GM12878 (cell line): ENCODE measurements around the gene PMEL. TPM values are rescaled to one million over a fixed set of nuclear protein-coding genes. Genes with fewer than 3 reads are reported as not detected.

Experiments used
- ATAC-seq: fragments of 200-7000 bp; cut with Tn5 transposase; 3 replicates; pipeline ENCODE4 v1.9.1; 2020; ENCODE audit warnings: mild to moderate bottlenecking, moderate library complexity
- BruUV-seq: library from RNA; stranded (reverse); fragments of 400-500 nt; replicated peaks from 2 replicates; lab custom pipeline; 2021; lab: Mats Ljungman, UMichigan
- CTCF ChIA-PET: fragments of 300-600 bp; sonication (Branson Sonifier 250); formaldehyde crosslinking; extraction: SDS; loops from one replicate; lab custom pipeline; 2021; ENCODE audit warnings: inconsistent platforms; lab: Yijun Ruan, JAX
- POLR2A ChIA-PET: fragments of 350-600 bp; formaldehyde crosslinking; extraction: SDS; loops from one replicate; lab custom pipeline; 2021; ENCODE audit warnings: inconsistent platforms; lab: Charles Lee
- RAD21 ChIA-PET: fragments of 300-600 bp; sonication (Branson Sonifier 250); formaldehyde crosslinking; loops from one replicate; lab custom pipeline; 2023; ENCODE audit warnings: antibody characterized with exemption; ENCODE audit not compliant: unreplicated experiment; lab: Charles Lee
- SMC1A ChIA-PET: fragments of 300-600 bp; sonication (Branson Sonifier 250); formaldehyde crosslinking; loops from one replicate; lab custom pipeline; 2023; ENCODE audit not compliant: unreplicated experiment, uncharacterized antibody; lab: Charles Lee
- DNase-seq: peaks from one replicate; pipeline ENCODE4 v3.0.0-alpha.2; 2011; ENCODE audit warnings: low read depth, low spot score
- FAIRE-seq: peaks from 3 replicates; lab custom pipeline; 2011; peaks lifted over from hg19 to GRCh38; lab: Jason Lieb, UNC
- H2AFZ ChIP-seq: 2 replicates; pipeline ENCODE4 v1.6.0; 2011; ENCODE audit warnings: low read depth, low read length, control low read depth; ENCODE audit not compliant: control insufficient read depth
- H3K27ac ChIP-seq: 2 replicates; pipeline ENCODE4 v1.5.1; 2011; ENCODE audit warnings: control low read depth; ENCODE audit not compliant: control insufficient read depth, insufficient read depth
- H3K27me3 ChIP-seq, 2 experiments: replicated peaks in 1 of 2; 2 replicates each; pipeline versions ENCODE4 v1.6.0 to v1.6.1; 2011; ENCODE audit warnings: low read length in 1 of 2; ENCODE audit not compliant: control insufficient read depth in 2 of 2, insufficient read depth in 2 of 2
- H3K36me3 ChIP-seq, 2 experiments: 2 replicates each; pipeline ENCODE4 v1.5.1; 2011; ENCODE audit warnings: low read length in 1 of 2; ENCODE audit not compliant: control insufficient read depth in 2 of 2, insufficient read depth in 2 of 2
- H3K4me1 ChIP-seq: 2 replicates; pipeline ENCODE4 v1.6.1; 2011; ENCODE audit warnings: mild to moderate bottlenecking, low read length, moderate library complexity, mixed read lengths; ENCODE audit not compliant: control insufficient read depth, insufficient read depth
- H3K4me2 ChIP-seq: 2 replicates; pipeline ENCODE4 v1.6.0; 2011; ENCODE audit warnings: control low read depth; ENCODE audit not compliant: control insufficient read depth, insufficient read depth
- H3K4me3 ChIP-seq: fragments of 200-600 bp; sonication (generic); 2 replicates; pipeline ENCODE4 v1.5.1; 2016
- H3K79me2 ChIP-seq: 2 replicates; pipeline ENCODE4 v1.6.0; 2011; ENCODE audit warnings: low read length; ENCODE audit not compliant: control insufficient read depth, insufficient read depth
- H3K9ac ChIP-seq: 2 replicates; pipeline ENCODE4 v1.8.0; 2011; ENCODE audit warnings: low read length, control low read depth, mixed read lengths; ENCODE audit not compliant: control insufficient read depth, insufficient read depth
- H3K9me3 ChIP-seq: replicated peaks from 3 replicates; pipeline ENCODE4 v1.5.1; 2011; ENCODE audit warnings: mild to moderate bottlenecking, low read length; ENCODE audit not compliant: control insufficient read depth, insufficient read depth
- H4K20me1 ChIP-seq: 2 replicates; pipeline ENCODE4 v1.6.0; 2011; ENCODE audit not compliant: control insufficient read depth, insufficient read depth
- ATF7 ChIP-seq: fragments of 450-650 bp; IDR thresholded peaks from 2 replicates; pipeline ENCODE4 v1.6.1; 2016; ENCODE audit warnings: low read depth, mild to moderate bottlenecking
- EP300 ChIP-seq, 2 experiments: fragments of 150-350 bp in 1 of 2; IDR thresholded peaks; 2 replicates each; pipeline ENCODE4 v1.6.1; 2011 to 2012; ENCODE audit warnings: low read depth in 2 of 2, low read length in 2 of 2, borderline replicate concordance in 1 of 2, improper control_type of control experiment in 1 of 2, inconsistent platforms in 1 of 2; ENCODE audit not compliant: control insufficient read depth in 1 of 2
- GATAD2B ChIP-seq: fragments of 450-650 bp; conservative IDR thresholded peaks from 2 replicates; pipeline ENCODE4 v1.6.1; 2017; ENCODE audit warnings: low read depth, mild to moderate bottlenecking, moderate library complexity
- MEF2B ChIP-seq: fragments of 450-650 bp; IDR thresholded peaks from 2 replicates; pipeline ENCODE4 v1.6.1; 2018; ENCODE audit warnings: mild to moderate bottlenecking, moderate library complexity; ENCODE audit not compliant: partially characterized antibody, poor library complexity, severe bottlenecking
- NFYB ChIP-seq: IDR thresholded peaks from 2 replicates; pipeline ENCODE4 v1.6.1; 2011; ENCODE audit warnings: low read depth, mild to moderate bottlenecking, low read length, improper control_type of control experiment, moderate library complexity; ENCODE audit not compliant: insufficient read depth
- NR2F1 ChIP-seq: fragments of 450-650 bp; conservative IDR thresholded peaks from 2 replicates; pipeline ENCODE4 v1.6.1; 2017; ENCODE audit warnings: mild to moderate bottlenecking
- POLR2AphosphoS5 ChIP-seq: IDR thresholded peaks from 2 replicates; pipeline ENCODE4 v1.6.1; 2011; ENCODE audit warnings: mild to moderate bottlenecking, low read length, inconsistent platforms
- STAT1 ChIP-seq: fragments of 450-650 bp; conservative IDR thresholded peaks from 2 replicates; pipeline ENCODE4 v1.6.1; 2014; ENCODE audit warnings: antibody characterized with exemption, mild to moderate bottlenecking
- WGBS: methylation state at CpG from one replicate; pipeline ENCODE4 v1.1.6; 2016; ENCODE audit warnings: low lambda C conversion rate; ENCODE audit not compliant: insufficient replicate concordance, insufficient coverage; ENCODE audit errors: missing lambda C conversion rate; 5-methylcytosine and 5-hydroxymethylcytosine counted together
- in situ Hi-C: fragments of 300-500 bp; cut with MboI; formaldehyde crosslinking; loops from 9 replicates; pipeline ENCODE4 v1.14.3; 2018; ENCODE audit warnings: mixed read lengths
- intact Hi-C: fragments of 100-400 bp; cut with micrococcal nuclease; formaldehyde crosslinking; loops from one replicate; pipeline ENCODE4 v1.14.2; 2022; ENCODE audit not compliant: unreplicated experiment
- polyA plus RNA-seq, 11 experiments: library from polyadenylated mRNA; depleted of rRNA in 4 of 11; unstranded in 6 of 11; stranded (reverse) in 5 of 11; fragments of >200 nt; fragmentation: Nextera tagmentation in 4 of 11; fragmentation: Illumina TruSeq in 1 of 11; extraction: Ambion mirVana in 4 of 11; extraction: Trizol in 1 of 11; gene quantifications; 1 replicate in 1 of 11; 2 replicates in 10 of 11; pipeline versions ENCODE4 v1.2.1 to v1.2.3, GENCODE V29; 2011 to 2016; ENCODE audit warnings: inconsistent platforms in 2 of 11, missing spikeins in 2 of 11, low read depth in 1 of 11
- total RNA-seq, 4 experiments: library from RNA; depleted of rRNA in 3 of 4; stranded (reverse); fragments of >200 nt in 3 of 4; fragmentation: Illumina TruSeq in 1 of 4; extraction: Trizol in 1 of 4; gene quantifications; 2 replicates each; pipeline versions ENCODE4 v1.2.1 to v1.2.3, GENCODE V29; 2013 to 2021
- TF ChIP-seq, protein P1 (sequence below): fragments of 450-650 bp; IDR thresholded peaks from 2 replicates; pipeline ENCODE4 v1.6.1; 2017; ENCODE audit warnings: mild to moderate bottlenecking, moderate library complexity

The PMEL gene
- total and polyA plus RNA-seq, 10 of the 15 experiments (the other 5 are each of a cell fraction or from before 2014, with no cell fraction given), result 0.32 to 1.6 (median 0.56) TPM

DNA sequence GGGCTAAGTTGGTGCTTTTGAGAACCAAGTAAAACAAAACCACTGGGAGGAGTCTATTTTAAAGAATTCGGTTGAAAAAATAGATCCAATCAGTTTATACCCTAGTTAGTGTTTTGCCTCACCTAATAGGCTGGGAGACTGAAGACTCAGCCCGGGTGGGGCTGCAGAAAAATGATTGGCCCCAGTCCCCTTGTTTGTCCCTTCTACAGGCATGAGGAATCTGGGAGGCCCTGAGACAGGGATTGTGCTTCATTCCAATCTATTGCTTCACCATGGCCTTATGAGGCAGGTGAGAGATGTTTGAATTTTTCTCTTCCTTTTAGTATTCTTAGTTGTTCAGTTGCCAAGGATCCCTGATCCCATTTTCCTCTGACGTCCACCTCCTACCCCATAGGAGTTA lies 6.2 kb upstream of the PMEL start:
- H3K36me3 ChIP-seq, result peaks cover 0 to 7% of the 10 kb centered on the region in 2 experiments; a peak in 3 of 4 replicates
- ChIA-PET SMC1A (interaction anchor here (2.9 kb wide), 1 partner anchor 11 kb away, joined by 37 read pairs; no protein-coding TSS in a partner anchor), RAD21 (interaction anchor here (3.5 kb wide), 1 partner anchor 24 kb away, joined by 30 read pairs; the partner anchor contains the start of gene SUOX), POLR2A (interaction anchor here (0.6 to 3.6 kb wide), 4 partner anchors 12 to 155 kb away, joined by 3 to 85 read pairs (median 56); partner anchors contain the start of genes DGKA, PYM1 and SUOX), CTCF (interaction anchor here (3.1 kb wide), 1 partner anchor 33 kb away, joined by 22 read pairs; no protein-coding TSS in a partner anchor)
- FAIRE-seq (no peak), DNase-seq (no peak), ATAC-seq (no peak)
- H3K4me2 ChIP-seq, result peak overlapping the region; percentile 80
- no peak overlapping the region for H2AFZ ChIP-seq
- H3K4me3 ChIP-seq, result peak overlapping the region; percentile 82; the same call in 1 of the 2 replicates
- peaks cover 55% of the 10 kb centered on the region for H3K79me2 ChIP-seq
- BruUV-seq, result no TSS peak
- H3K27me3 ChIP-seq, result no peaks in the 10 kb centered on the region
- no peaks in the 10 kb centered on the region for H4K20me1 ChIP-seq
- H3K9me3 ChIP-seq, result no peaks in the 10 kb centered on the region
- TF ChIP-seq NFYB, result peak; percentile 59; the same call in 1 of the 2 replicates
- no peak for TF ChIP-seq GATAD2B
- peaks cover 7% of the 10 kb centered on the region; the same call in 1 of the 2 replicates for H3K4me1 ChIP-seq
- 50% methylated on average over 3 of the region's 3 CpGs for WGBS
- peak overlapping the region; percentile 64 for H3K27ac ChIP-seq
- peak overlapping the region; percentile 78 for H3K9ac ChIP-seq
- intact Hi-C loops, result loop anchor here (5.0 kb wide), 1 partner anchor 475 kb away; the partner anchor contains the start of gene TIMELESS
- in situ Hi-C loops, result no loop called here

DNA sequence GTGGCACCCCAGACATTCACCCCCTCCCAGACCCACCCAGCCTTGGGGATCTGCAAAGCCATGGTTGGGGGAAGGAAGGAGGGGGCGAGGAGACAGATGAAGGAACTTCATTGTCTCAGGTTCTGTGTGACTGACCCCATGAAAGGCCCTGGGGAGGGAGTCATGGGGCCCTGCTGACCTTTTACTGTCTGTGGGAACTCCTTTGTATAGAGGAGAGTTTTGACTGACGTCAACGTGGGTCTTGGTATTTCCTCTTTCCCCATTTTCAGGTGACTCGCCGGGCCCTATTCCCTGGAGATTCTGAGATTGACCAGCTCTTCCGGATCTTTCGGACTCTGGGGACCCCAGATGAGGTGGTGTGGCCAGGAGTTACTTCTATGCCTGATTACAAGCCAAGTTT lies 4.9 kb upstream of the PMEL start:
- RAD21 ChIA-PET, result no interaction called here
- peak; percentile 88 for TF ChIP-seq NR2F1
- TF ChIP-seq MEF2B, result peak; percentile 85
- 0 out of 4 replicates have a peak, but pooled peaks of 1 of the 2 experiments have one; percentile 20 for TF ChIP-seq EP300 (IDR thresholded peaks at IDR 0.05; ENCODE audit: borderline replicate concordance in 1 of 2, control insufficient read depth in 1 of 2, low read depth in 2 of 2, low read length in 2 of 2)
- TF ChIP-seq STAT1, result no peak
- TF ChIP-seq POLR2AphosphoS5, result 0 out of 2 replicates have a peak, but pooled peaks have one; percentile 41
- TF ChIP-seq, protein P1, sequence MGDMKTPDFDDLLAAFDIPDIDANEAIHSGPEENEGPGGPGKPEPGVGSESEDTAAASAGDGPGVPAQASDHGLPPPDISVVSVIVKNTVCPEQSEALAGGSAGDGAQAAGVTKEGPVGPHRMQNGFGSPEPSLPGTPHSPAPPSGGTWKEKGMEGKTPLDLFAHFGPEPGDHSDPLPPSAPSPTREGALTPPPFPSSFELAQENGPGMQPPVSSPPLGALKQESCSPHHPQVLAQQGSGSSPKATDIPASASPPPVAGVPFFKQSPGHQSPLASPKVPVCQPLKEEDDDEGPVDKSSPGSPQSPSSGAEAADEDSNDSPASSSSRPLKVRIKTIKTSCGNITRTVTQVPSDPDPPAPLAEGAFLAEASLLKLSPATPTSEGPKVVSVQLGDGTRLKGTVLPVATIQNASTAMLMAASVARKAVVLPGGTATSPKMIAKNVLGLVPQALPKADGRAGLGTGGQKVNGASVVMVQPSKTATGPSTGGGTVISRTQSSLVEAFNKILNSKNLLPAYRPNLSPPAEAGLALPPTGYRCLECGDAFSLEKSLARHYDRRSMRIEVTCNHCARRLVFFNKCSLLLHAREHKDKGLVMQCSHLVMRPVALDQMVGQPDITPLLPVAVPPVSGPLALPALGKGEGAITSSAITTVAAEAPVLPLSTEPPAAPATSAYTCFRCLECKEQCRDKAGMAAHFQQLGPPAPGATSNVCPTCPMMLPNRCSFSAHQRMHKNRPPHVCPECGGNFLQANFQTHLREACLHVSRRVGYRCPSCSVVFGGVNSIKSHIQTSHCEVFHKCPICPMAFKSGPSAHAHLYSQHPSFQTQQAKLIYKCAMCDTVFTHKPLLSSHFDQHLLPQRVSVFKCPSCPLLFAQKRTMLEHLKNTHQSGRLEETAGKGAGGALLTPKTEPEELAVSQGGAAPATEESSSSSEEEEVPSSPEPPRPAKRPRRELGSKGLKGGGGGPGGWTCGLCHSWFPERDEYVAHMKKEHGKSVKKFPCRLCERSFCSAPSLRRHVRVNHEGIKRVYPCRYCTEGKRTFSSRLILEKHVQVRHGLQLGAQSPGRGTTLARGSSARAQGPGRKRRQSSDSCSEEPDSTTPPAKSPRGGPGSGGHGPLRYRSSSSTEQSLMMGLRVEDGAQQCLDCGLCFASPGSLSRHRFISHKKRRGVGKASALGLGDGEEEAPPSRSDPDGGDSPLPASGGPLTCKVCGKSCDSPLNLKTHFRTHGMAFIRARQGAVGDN, result 0 out of 2 replicates have a peak, but pooled peaks have one; percentile 19
- peak; percentile 61 for TF ChIP-seq ATF7

More for the DNA sequence above, 4.9 kb upstream of the PMEL start:
- Histone ChIP-seq H3K27me3 (no peaks in the 10 kb centered on the region), H3K4me3 (peak overlapping the region; percentile 5; the same call in 1 of the 2 replicates), H3K9me3 (no peaks in the 10 kb centered on the region), H3K9ac (no peak overlapping the region), H4K20me1 (no peaks in the 10 kb centered on the region), H2AFZ (no peak overlapping the region), H3K36me3 (peaks cover 0 to 7% of the 10 kb centered on the region in 2 experiments; a peak in 3 of 4 replicates), H3K27ac (no peak overlapping the region), H3K4me2 (no peak overlapping the region; the same call in 1 of the 2 replicates), H3K79me2 (peaks cover 49% of the 10 kb centered on the region), H3K4me1 (peaks cover 14% of the 10 kb centered on the region)
- intact Hi-C loops (loop anchor here (5.0 kb wide), 1 partner anchor 477 kb away; the partner anchor contains the start of gene TIMELESS), in situ Hi-C loops (no loop called here)
- FAIRE-seq (no peak), ATAC-seq (no peak), DNase-seq (no peak)
- 31% methylated on average over 7 of the region's 7 CpGs for WGBS
- BruUV-seq, result no TSS peak
- CTCF ChIA-PET, result interaction anchor here (0.8 to 1.9 kb wide), 5 partner anchors 22 to 232 kb away, joined by 3 to 7 read pairs (median 3); no protein-coding TSS in a partner anchor
- SMC1A ChIA-PET, result interaction anchor here (1.0 kb wide), 1 partner anchor 41 kb away, joined by 3 read pairs; no protein-coding TSS in a partner anchor
- POLR2A ChIA-PET, result interaction anchor here (0.6 to 2.5 kb wide), 4 partner anchors 12 to 233 kb away, joined by 3 to 27 read pairs (median 9); no protein-coding TSS in a partner anchor
